ENCODE results near the gene PHOX2B.

Gene PHOX2B

GRCh38 chr4:41709844-41710481 lies 38.6 kb downstream of the PHOX2B start:
- no peak for FAIRE-seq

- no peak for FAIRE-seq
Measured at GRCh38 chr4:41703785-41704184, 44.7 kb downstream of the PHOX2B start.

DNA sequence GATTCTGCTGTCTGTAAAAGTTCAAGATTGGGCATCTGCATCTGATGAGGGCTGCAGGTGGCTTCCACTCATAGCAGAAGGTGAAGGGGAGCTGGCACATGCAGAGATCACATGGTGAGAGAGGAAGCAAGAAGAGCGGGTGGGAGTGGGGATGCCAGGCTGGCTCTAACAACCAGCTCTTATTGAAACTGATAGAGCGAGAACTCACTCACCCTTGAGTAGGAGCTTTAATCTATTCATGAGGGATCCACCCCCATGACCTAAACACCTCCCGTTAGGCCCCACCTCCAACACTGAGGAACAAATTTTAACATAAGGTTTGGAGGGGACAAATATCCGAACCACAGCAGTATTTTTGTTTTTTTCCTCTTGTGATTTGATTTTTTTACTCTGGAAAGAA lies 45.8 kb downstream of the PHOX2B start:
- FAIRE-seq: no peak

DNA sequence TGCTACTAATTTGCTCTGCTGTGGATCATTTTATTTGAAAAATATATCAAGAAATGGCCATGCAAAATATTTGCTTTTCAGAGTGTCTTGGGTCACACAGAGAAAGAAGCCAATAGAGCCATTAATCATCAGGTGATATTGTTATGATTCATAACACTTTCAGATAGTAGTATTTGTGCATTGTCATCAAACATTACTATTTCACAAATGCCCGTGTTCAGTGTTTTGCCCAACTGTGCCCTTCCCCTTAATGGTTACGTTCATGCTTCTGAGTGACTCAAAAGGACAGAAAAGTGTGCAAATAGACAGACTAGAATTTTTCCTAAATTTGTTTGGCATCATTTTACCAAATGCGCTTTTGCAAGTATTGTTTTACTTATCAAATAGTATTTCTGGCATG lies 46.5 kb downstream of the PHOX2B start:
- no peak for FAIRE-seq

DNA sequence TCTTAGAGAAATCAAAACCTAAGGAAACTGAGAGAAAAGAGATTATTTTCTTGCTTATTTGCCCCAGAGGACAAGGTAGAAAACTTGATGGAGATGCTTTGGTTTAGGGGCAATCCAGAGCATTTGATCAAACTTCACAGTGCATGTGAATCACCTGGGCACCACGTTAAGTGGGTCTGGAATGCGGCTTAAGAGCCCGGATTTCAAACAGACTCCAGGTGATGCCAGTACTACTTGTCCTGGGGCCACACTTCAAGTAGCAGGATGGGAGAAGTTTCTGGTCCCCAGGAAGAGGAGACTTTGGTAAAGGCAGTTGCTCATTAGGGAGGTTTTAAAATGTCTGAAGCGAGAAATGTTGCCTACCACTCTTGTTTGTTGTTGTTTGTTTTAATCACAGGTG lies 51.8 kb downstream of the PHOX2B start:
- FAIRE-seq: no peak

DNA sequence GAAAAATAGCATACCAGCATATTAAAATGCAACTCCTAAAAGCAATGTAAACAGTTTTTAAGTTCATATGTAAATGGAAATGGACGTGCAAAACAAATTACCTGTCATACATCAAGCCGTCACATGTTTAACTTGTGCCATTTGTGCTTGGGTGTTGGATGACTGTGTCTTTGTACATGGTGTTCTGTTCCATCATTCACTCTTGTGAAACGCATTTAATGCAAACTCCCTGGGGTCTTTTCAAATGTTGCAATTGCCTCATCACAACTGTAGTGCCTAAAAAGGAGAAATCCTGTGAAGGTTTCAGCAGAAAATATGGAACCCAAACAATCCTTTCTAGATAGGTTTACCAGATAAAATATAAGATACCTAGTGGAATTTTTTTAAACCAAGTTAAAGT lies 52.4 kb downstream of the PHOX2B start:
- FAIRE-seq: no peak
